ENCODE results near the gene MYO5A.

DNA sequence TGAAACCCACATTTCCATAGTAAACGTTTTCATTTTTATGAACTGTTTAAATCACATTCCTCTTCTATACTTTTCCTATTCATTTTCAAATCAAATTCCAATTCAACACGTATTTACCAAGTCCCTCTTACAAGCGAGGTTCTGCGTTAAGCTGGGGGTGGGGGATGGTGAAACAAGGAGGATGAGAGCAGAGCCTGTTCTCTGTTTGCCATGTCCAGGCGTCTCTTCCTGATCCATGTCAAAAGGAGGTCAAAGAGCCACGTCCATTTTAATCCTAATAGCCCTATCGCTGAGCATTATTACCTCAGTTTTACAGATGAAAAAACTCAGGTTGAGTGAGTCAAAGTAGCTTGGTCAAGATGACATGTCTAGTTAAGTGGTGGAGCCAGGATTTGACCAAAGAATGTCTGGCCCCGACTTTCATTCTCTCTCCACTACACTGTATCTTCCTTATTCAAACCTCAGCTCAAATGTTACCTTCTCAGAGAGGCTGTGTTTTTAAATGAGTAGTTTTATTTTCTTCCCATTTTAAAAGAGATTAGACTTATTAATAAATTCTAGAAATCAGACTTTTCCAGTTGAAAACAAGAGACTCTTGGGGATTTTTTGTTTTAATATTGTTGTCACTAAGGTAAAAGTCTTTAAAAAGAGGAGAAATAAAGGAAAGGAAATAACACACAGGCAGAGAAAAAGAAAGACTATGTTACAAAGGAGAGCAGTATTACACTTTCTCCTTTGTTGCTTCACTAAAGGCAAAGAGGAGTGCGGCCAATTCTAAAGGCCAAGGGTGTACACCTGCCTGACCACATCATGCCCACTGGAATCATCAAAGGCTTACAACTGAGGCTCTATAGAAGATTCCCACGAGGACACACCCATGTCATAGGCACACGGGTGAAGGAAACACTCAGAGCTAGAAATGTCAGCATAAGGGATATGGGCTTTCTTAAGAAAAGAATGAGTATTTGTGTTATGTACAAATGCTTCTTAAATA is 42.4 kb downstream of the MYO5A start:
- TF ChIP-seq, protein P1, sequence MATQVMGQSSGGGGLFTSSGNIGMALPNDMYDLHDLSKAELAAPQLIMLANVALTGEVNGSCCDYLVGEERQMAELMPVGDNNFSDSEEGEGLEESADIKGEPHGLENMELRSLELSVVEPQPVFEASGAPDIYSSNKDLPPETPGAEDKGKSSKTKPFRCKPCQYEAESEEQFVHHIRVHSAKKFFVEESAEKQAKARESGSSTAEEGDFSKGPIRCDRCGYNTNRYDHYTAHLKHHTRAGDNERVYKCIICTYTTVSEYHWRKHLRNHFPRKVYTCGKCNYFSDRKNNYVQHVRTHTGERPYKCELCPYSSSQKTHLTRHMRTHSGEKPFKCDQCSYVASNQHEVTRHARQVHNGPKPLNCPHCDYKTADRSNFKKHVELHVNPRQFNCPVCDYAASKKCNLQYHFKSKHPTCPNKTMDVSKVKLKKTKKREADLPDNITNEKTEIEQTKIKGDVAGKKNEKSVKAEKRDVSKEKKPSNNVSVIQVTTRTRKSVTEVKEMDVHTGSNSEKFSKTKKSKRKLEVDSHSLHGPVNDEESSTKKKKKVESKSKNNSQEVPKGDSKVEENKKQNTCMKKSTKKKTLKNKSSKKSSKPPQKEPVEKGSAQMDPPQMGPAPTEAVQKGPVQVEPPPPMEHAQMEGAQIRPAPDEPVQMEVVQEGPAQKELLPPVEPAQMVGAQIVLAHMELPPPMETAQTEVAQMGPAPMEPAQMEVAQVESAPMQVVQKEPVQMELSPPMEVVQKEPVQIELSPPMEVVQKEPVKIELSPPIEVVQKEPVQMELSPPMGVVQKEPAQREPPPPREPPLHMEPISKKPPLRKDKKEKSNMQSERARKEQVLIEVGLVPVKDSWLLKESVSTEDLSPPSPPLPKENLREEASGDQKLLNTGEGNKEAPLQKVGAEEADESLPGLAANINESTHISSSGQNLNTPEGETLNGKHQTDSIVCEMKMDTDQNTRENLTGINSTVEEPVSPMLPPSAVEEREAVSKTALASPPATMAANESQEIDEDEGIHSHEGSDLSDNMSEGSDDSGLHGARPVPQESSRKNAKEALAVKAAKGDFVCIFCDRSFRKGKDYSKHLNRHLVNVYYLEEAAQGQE (IDR thresholded peaks at IDR 0.05; ENCODE audit: insufficient read depth in 1 of 2, low read depth in 2 of 2, low read length in 2 of 2), result no peak
- TF ChIP-seq SIN3A (IDR thresholded peaks at IDR 0.05; ENCODE audit: borderline replicate concordance, insufficient read depth, low read length), result no peak
- no peak for TF ChIP-seq TAF1 (IDR thresholded peaks at IDR 0.05; ENCODE audit: borderline replicate concordance, insufficient read depth, low read length)
- no peak for TF ChIP-seq POLR2AphosphoS5 (IDR thresholded peaks at IDR 0.05; ENCODE audit: low read depth, low read length)
- TF ChIP-seq FOXP2 (optimal IDR thresholded peaks at IDR 0.05; ENCODE audit: borderline replicate concordance, extremely low read depth, extremely low read length, insufficient read depth), result no peak

Measured in PFSK-1 (cell line).